HG02588 (cell line): Measurements from ENCODE around the gene PNPLA6.
"Not testable (repeated sequence)": the region's sequence is repeated elsewhere in the genome, so short reads cannot be mapped to it uniquely, and the experiment has no call there.

Source experiments
- ATAC-seq: cut with Tn5 transposase; IDR thresholded peaks from one replicate; pipeline ENCODE4 v1.9.1; 2021; ENCODE audit warnings: mild to moderate bottlenecking, moderate library complexity; ENCODE audit not compliant: unreplicated experiment

PNPLA6 gene

DNA sequence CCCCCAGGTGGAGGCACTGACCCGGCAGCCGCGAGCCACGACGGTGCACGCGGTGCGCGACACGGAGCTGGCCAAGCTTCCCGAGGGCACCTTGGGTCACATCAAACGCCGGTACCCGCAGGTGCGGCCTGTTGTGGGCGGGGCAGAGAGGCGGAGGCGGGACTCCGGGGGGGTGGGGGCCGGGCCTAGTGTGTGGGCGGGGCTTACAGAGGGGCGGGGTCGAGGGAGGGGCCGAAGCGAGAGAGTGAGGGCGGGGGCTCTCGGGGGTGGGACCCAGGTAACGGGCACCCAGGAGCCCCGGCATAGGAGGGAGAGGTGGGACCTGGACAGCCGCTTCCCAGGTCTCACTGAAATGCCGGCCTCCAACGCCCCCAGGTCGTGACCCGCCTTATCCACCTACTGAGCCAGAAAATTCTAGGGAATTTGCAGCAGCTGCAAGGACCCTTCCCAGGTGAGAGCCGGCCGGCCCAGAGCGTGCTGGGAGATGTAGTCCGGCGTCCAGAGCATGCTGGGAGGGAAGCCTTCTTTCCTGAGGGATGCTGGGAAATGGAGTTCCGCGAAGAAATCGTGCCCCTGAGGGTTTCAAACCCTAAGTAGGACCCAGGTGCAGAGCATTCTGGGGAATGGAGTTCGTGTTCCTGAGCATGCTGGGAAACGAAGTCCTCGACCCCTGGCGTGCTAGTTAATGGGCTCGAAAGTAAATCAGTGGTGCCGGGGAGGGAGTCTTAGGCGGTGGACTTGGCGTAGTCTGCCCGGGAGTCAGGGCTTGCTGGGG, 15.7 kb downstream of the PNPLA6 start:
- ATAC-seq = no peak

DNA sequence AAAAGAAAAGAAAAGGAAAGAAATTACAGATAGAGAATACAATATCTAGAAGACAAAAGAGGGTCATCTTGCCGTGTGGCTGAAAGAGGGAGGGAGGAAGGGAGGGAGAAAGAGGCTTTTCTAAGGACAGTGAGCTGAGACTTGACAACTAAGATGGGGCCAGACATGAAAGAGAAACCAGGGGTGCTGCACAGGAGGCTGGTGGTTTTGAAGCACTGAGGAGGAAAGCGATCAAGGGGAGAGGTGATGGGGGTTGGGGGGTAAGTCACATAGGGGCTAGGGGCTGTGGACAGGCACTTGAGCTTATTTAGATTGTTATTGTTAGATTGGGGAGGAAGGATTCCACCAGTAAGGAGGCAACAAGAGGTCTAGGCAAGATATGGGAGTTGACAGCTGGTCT, 17.3 kb downstream of the PNPLA6 start:
- ATAC-seq = no peak

DNA sequence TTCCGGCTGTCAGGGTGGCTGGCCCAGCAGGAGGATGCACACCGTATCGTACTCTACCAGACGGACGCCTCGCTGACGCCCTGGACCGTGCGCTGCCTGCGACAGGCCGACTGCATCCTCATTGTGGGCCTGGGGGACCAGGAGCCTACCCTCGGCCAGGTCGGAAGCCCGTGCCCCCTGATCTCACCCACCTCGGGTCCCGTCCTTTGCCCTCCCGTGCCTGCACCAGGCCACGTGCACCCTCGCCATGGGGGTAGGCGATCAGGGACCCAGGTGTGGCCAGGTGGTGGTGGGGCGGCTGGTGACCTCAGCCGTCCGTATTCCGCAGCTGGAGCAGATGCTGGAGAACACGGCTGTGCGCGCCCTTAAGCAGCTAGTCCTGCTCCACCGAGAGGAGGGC, 19.0 kb downstream of the PNPLA6 start:
- no peak for ATAC-seq

DNA sequence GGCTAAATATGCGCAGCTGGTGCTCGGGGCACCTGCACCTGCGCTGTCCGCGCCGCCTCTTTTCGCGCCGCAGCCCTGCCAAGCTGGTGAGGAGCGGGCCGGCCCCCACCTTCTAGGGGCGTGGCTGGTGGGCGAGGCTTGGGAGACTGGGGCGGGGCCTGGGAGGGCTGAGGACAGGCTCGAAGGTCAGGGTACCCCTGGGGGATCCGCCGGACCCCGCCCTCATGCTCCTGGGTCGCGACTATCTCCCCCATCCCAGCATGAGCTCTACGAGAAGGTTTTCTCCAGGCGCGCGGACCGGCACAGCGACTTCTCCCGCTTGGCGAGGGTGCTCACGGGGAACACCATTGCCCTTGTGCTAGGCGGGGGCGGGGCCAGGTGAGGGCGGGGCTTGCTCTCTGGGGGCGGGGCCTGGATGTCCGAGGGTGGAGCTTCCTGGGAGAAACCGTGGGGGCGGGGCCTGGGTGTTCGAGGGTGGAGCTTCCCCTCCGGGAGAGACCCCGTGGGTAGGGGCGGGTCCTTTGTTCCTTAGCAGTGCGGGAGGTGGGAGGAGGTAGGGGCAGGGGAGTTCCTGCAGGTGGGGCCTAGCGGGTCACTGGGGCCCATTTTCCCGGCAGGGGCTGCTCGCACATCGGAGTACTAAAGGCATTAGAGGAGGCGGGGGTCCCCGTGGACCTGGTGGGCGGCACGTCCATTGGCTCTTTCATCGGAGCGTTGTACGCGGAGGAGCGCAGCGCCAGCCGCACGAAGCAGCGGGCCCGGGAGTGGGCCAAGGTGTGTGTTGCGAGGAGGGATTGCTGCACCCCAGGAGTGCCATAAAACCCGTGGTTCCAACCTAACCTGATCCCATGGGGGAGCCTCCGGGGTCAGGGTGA, 19.7 kb downstream of the PNPLA6 start:
- no peak for ATAC-seq

DNA sequence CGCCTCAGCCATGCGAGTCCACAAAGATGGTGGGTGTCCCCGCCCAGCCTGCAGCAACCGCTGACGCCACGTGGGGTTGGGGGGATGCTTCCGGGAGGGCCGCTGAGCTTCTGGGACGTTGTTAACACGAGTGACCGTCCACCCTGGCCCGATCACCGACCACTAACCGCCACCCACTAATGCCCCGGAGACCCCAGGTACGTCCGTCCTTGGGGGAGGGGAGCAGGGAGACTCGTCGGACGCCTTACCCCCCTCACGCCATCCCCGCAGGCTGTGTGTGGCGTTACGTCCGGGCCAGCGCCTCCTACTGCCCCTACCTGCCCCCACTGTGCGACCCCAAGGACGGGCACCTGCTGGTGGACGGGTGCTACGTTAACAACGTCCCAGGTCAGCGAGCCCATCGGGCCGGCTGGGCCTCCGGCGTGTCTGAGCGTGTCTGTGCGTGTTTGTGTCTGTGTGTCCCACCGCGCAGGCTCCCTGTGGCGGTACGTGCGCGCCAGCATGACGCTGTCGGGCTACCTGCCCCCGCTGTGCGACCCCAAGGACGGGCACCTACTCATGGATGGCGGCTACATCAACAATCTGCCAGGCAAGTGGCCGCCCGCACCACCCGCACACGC, 21.3 kb downstream of the PNPLA6 start:
- no peak for ATAC-seq

DNA sequence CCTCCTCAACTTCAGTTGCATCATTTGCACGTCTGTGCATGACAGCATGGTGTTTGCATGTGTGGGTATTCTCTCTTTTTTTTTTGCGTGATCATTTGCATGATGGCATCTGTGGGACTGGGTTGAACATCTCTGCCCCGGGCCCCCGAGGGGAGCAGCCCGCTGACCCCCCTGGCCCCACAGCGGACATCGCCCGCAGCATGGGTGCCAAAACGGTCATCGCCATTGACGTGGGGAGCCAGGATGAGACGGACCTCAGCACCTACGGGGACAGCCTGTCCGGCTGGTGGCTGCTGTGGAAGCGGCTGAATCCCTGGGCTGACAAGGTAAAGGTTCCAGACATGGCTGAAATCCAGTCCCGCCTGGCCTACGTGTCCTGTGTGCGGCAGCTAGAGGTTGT, 23.1 kb downstream of the PNPLA6 start:
- ATAC-seq = no peak

DNA sequence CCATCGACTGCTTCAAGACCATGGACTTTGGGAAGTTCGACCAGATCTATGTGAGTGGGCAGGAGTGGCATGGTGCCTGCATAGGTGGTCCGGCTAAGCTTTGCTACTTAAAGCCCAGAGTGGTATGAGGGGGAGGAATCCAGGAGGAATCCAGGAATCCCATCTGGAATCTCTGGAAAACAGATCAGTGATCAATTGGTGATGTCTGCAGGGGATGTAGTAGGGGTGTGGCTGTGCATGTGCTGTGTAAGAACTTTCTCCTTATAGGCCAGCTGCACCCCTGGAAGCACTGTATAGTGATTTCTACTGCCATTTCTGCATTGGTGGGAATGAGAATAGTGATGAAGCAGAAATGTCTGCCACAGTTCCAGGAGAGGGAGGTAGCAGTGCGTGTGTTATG, 23.6 kb downstream of the PNPLA6 start:
- no peak for ATAC-seq

DNA sequence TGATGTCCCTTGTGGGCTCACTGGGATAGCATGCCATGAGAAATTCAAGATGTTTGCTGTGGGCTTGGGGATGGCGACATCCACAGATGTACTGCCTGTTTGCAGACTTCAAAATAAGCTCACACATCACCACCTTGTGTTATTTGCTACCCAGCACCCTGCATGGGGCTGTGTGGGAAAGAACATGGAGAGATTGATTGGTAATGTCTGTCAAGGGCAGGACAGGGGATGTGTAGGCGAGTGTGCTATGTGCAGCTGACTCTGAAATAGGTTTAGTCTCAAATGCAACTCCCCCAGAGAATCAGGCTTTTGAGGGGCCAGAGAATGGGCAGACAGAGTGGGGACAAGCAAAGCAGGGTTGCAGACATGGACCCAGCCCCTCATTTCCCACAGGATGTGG, 24.7 kb downstream of the PNPLA6 start:
- ATAC-seq = no peak

DNA sequence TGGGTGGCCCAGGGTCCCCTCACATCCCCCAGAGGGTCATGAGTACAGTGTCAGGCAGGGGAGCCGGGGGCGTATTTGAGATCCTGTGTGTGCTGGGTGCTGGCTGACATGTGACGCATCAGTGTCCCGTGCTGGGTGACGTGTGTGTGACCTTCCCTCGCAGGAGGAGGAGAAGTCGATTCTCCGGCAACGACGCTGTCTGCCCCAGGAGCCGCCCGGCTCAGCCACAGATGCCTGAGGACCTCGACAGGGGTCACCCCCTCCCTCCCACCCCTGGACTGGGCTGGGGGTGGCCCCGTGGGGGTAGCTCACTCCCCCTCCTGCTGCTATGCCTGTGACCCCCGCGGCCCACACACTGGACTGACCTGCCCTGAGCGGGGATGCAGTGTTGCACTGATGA, 25.8 kb downstream of the PNPLA6 start:
- no peak for ATAC-seq

DNA sequence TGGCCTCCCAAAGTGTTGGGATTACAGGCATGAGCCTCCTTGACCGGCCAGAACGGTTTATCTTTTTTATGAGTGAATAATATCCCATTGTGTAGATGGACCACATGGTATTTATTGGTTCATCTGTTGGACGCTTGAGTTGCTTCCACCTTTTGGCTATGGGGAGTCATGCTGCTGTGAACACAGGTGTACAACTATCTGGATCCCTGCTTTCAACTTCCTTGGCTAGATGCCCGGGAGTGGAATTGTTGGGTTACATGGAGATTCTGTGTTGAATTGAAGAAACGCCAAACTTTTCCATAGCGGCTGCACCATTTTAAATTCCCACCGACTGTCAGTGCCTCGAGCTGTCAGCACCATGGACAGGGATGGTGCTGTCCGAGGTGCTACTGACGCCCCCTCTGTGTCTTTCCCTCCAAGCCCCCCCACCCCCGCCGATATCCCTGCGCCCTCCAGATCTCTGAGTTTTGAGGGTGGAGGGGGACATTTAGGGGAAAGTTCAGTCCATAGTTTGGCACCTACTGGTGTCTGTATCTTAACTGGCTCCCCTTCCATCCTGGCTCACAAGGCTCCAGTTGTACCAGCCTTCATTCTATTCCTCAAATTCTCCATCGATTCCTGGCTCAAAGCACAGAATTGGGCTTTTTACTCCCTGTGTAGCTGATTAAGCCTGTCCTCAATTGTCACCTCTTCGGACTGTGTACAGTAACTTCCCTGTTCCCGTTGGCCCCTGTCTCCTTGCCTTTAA, 27.3 kb downstream of the PNPLA6 start:
- ATAC-seq = no peak

DNA sequence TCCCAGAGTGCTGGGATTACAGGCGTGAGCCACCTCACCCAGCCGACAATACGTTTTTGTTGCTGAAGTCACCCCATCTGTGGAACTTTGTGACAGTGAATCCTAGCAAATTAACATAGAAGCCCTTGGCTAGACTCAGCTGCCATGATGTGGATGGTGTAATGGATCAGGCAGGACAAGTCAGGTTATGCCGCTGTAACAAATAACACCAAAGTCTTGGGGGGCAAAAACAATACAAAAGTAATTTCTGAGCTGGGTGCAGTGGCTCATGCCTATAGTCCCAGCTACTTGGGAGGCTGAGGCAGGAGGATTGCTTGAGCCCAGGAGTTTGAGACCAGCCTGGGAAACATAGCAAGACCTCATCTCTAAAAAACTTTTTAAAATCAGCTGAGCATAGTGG, 29.3 kb downstream of the PNPLA6 start:
- ATAC-seq = no peak

DNA sequence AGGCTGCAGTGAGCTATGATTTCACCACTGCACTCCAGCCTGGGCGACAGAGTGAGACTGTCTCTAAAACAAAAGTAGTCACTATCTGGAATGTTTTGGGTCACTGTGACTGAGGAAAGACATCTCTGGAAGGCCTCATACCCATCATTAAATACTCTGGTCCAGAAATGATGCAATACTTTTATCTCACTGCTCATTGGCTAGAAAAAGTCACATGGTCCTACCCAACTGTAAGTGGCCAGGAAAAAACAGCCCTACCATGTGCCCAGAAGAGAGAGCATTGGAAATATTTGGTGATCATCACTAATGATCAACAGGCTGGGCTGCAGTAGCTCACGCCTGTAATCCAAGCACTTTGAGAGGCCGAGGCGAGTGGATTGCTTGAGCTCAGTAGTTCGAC, 29.8 kb downstream of the PNPLA6 start:
- ATAC-seq = no peak

DNA sequence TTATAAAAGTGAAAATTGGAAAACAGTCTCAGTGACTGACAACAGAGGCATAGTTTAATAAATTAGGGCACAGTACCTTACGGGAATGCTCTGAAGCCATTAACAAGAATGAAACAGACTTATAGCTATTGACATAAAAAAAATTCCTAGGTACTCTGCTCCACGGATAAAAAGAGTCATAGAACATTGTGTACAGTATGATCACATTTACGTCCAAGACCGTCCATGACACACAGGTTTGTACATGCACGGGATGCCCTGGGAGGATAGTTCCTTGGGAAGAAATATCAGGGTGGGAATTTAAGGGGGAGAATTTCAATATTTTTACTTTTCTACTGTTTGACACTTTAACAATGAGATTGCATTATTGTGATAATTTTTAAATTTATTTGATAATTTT, 35.2 kb downstream of the PNPLA6 start:
- no peak for ATAC-seq

DNA sequence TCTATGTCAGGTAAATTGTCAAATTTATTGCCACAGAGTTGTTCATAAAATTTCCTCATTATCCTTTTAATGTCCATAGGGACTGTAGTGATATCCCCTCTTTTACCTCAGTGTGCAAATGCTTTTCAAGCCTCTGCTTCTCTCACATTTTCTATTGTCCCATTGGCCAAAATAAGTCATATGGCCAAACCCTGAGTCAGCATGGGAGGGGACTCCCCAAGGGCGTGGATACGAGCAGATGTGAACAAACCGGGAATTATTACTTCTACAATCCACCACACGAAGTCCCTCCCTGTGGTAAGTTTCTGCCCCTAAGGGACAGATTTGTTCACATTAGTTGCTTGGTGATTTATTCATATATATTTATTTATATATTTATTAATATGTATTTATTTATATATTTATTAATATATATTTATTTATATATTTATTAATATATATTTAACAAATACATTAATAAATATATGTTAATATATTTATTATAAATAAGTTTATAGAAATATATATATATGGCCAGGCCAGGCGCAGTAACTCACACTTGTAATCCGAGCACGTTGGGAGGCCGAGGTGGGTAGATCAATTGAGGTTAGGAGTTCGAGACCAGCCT, 40.0 kb downstream of the PNPLA6 start:
- ATAC-seq = no peak

DNA sequence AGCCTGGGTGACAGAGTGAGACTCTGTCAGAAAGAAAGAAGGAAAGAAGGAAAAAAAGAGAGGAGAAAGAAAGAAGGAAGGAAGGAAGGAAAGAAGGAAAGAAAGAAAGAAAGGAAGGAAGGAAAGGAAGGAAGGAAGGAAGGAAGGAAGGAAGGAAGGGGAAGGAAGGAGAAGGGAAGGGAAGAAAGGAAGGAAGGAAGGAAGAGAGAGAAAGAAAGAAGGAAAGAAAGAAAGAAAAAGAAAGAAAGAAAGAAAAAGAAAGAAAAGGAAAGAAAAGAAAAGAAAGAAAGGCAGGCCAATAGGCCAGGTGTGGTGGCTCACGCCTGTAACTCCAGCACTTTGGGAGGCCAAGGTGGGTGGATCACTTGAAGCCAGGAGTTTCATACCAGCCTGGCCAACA, 41.9 kb downstream of the PNPLA6 start:
- not testable (repeated sequence) for ATAC-seq

DNA sequence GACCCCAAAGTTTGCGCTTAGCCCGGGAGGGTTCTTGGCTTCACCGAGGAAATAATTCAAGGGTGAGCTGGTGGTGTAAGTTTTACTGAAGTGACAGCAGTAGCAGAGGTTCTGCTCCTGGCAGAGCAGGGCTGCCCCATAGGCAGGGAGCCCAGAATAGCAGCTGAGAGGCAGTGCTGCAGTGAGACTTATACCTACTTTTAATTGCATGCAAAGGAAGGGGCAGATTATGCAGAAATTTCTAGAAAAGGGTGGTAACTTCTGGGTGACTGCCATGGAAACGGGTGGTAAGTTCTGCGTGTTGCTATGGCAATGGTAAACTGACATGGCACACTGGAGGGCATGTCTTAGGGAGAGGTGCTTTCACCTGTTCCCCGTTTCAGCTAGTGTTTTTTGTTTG, 42.6 kb downstream of the PNPLA6 start:
- no peak for ATAC-seq

DNA sequence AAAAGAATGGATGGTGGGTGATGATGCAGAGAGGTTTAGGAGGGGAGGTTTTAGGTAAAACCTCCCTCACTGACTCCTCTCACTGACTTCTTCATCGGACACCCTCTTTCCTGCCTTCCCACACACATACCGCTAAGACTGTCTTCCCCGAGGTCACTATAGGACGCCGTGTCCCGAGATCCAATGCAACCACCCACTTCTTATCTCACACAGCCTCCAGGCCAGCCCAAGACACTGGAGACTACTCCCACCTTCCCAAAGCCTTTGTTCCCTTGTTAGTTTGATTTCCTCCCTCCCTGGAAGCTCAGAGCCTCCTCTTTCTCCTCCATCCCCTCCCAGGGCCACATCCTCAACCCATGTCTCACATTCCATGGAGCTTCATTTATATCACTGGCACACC, 43.7 kb downstream of the PNPLA6 start:
- ATAC-seq = no peak

DNA sequence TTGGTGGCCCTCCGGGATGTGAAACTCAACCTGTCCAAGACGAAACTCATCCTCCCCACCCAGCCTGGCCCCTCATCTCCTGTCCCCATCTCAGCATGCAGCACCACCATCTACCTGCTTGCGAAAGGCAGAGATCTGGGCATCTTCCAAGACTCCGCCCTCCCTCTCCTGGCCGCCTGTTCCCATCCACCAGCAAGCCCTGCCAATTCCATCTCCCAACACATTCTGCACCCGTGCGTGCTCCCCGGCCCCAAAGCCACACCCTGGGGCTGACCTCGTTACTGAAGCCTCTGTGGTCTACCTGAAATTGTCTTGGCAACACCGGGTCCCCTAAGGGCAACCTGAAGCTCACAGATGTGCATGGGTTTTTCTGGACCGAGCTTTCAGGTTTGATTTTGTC, 46.9 kb downstream of the PNPLA6 start:
- no peak for ATAC-seq

DNA sequence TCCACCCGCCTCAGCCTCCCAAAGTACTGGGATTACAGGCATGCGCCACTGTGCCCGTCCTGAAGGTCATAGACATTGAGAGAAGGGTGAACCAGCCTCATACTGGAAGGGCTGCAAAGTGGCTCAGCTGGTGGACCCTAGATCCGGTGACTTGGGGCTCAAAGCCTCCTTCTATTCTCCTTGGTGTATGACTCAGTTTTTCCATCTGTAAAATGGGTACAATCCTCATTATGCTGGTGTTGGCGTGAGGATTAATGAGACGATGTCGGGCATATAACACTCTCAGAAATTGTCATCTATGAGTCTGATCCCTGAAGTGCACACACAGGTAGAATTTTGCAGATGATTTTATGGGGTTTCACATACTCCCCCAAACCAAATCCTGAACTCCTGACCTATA, 54.3 kb downstream of the PNPLA6 start:
- no peak for ATAC-seq

DNA sequence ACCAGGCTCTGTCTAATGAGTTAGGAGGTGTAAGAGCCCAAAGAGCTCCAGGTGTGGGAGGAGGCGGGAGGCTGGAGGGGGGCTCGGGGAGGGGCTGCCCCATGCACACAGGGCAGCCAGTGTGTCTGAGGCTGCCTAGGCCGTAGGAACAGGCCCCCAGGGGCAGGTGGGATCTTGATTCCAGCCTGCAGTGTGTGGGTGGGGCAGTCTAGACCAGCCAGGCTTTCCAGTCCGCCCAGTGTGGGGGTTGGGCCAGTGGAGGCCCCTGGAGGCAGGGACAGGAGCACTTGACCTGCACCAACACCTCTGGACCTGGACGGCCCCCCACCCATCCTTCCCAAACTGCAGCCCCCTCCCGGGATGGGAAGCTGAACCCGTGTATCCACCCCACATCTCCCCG, 54.7 kb downstream of the PNPLA6 start:
- no peak for ATAC-seq
